GM18502 (cell line): ENCODE results near the gene ATP5PD.

Experiments
- ATAC-seq: cut with Tn5 transposase; IDR thresholded peaks from one replicate; pipeline ENCODE4 v1.9.1; 2021; ENCODE audit warnings: mild to moderate bottlenecking; ENCODE audit not compliant: unreplicated experiment, poor library complexity

Gene ATP5PD

DNA sequence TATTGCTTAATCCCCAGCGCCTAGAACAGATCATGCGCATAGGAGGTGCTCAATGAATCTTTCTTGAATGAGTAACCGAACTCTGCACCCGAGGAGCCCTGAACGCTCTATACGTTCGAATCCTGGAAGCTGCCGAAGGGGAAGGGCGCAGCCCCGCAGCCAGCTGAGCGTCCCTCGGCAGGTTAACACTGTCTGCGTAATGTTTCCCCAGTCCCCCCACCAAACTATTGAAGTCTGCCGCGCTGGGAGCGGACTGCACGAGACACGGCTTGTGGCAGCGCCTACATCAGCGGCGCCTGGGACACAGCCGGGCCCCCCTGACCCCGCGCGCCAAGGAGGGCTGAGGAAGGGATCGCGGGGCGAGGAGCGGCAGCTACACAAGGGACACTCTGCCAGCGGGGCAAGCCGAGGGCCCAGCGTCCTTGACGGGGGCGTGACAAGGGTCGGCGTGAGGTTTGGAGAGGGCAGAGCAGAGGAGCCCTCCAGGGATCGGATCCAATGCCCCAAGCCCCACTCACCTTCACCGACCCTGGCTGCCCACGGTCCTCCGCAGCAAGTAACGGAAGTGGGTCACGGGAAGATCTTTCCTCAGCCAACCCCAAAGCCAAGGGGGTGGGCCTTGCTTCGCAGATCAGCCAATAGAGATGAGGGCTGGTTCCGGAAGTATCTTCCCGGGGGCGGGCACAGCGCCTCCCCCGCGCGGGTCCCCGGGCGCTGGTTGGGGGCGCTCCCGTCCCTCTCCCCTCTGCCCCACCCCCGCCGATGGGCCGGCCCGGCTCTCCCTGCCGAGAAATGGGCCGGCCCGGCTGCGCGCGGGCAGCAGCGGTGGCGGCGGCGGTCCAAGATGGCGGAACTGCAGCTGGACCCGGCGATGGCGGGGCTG lies at the start of gene ATP5PD, which contains the start of gene KCTD2:
ATP5PD (minus strand) TSS at position 563 of the 883 bp plus-strand sequence. CDS start 4,319 bp downstream, outside the sequence.
KCTD2 (plus strand) TSS at position 819 of the 883 bp plus-strand sequence; CDS start at position 845, 26 bp downstream.
- peak; percentile 95 for ATAC-seq

DNA sequence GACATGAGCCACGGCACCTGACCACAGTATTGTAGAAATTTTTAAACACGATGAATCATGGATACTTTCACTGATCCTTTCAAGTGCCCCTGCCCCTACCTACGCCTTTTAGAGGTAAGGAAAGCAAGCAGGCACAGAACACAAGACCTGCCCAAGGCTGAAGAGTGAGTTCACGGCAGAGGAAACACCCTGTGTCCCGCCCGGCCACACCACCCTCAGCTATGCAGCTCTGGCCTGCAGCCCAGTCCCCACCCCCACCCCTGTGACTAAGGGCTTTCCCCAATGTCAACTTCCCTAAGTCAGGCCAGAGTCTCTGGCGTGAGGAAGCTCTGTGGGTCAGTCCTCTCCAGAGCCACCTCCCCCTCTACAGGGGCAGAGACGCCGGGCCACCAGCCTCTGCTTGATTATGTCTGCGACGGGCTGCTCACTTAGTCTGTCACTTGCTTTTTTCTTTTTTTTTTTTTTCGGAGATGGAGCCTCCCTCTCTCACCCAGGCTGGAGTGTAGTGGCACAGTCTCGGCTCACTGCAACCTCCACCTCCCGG lies 49.4 kb upstream of the ATP5PD start:
- ATAC-seq = no peak

DNA sequence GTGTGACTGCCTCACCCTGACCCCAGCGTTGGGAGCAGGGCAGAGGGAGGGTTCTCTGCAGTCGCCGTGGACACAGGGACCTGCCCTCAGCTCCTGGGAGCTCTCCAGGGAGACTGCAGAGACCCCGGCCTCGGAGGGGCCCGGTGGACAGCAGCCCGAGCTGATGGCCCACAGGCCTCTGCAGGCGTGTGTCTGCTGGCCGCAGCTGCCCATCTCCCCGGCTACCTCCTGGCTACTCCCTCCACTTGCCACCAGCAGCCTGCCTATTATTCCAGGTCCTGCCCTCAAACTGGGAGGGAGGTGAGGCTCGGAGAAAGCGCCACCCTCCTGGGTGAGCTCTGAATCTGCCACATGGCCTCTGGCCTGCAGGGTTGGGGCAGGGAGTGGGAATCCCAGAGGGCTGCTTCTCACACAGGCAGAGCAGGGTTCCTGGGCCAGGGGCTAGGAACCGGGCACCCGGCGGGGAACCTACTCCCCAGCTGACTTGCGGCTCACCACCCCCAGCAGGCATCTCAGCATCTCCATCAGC lies 48.2 kb upstream of the ATP5PD start:
- no peak for ATAC-seq

DNA sequence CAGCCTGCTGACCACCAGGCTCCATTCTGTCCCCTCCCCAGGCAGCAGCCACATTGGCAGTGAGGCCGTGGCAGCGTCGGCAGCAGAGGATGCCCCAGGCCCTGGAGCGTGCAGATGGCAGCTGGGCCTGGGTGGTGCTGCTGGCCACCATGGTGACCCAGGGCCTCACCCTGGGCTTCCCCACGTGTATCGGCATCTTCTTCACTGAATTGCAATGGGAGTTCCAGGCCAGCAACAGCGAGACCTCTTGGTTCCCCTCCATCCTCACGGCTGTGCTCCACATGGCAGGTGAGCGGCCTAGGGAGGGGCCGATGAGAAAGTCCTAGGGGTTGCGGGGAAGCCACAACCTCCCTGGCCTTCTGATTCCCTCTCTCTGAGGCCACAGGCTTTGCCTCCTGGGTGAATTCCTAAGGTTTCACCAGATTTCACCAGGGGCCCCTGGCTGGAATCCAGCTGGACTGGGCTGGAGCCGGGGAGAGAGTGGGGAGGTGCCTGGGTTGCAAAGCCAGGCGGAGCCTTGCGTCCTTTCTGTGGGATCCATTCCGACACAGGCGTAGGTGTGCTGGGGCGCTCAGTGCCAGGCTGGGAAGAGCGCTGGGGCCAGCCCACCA lies 46.9 kb upstream of the ATP5PD start:
- ATAC-seq = no peak

DNA sequence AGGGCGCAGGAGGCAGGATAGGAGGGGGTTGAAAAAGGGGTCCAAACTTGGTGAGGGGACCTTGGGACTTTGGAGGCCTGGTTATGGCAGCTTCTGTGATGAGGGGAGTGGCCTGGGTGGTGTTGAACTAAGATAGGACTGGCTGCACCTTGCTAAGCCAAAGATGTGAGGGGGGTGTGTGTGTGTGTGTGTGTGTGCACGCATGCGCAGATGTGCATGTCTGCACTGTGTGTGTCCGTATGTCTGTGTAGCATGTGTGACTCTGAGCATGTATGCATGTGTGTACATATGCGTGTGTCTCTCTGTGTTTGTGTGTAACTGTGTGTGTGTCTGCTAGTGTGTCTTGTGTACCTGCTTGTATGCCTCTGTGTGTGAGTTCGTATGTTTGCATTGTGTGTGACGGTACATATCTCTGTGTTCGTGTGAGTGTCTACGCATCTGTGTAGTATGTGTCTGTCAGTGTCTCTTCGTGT lies 45.1 kb upstream of the ATP5PD start:
- ATAC-seq = no peak

DNA sequence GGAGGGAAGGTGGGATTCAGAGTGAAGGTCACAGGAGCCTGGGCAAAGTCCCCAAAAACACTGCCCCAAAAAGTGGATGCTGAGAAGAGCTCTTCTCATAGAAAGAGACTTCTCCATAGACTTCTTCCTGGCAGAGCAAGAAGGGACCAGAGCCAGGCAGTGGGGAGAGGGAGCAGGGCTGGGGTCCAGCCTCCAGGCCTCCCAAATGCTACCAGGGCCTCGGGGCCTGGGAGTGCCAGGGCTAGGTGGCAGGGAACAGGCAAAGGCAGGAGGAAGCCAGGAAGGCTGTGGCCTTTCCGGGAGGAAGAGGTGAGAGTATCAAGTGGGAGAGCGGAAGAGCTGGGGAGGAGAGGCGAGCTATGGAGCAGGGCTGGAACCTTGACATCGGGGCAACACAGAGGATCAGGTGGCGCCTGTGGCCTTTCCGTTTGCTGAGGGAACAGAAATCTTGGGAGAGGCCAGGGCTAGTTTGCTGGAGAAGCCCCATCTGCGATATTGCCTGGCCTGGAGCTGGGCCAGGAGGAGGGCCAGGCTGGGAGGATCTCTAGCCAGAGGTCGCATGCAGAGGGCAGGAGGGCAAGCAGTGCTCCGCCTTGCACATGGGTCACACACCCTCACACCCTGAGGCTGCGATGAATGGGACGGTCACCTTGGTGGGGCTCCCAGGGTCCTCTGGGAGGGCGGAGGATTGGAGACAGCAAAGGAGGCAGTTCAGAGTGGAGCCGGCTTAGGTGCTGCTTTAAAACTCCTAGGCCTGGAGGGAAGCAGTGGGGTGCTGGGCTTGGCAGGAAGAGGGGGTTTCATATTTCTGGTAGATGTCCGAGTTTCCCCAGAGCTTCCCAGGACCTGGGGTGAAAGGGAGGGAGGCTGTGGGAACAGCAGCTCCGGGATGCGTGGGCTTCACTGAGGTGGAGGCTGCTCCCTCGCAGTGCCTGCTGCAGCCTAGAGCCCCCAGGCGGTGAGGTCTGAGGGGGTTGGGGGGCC lies 44.4 kb upstream of the ATP5PD start:
- ATAC-seq = no peak

DNA sequence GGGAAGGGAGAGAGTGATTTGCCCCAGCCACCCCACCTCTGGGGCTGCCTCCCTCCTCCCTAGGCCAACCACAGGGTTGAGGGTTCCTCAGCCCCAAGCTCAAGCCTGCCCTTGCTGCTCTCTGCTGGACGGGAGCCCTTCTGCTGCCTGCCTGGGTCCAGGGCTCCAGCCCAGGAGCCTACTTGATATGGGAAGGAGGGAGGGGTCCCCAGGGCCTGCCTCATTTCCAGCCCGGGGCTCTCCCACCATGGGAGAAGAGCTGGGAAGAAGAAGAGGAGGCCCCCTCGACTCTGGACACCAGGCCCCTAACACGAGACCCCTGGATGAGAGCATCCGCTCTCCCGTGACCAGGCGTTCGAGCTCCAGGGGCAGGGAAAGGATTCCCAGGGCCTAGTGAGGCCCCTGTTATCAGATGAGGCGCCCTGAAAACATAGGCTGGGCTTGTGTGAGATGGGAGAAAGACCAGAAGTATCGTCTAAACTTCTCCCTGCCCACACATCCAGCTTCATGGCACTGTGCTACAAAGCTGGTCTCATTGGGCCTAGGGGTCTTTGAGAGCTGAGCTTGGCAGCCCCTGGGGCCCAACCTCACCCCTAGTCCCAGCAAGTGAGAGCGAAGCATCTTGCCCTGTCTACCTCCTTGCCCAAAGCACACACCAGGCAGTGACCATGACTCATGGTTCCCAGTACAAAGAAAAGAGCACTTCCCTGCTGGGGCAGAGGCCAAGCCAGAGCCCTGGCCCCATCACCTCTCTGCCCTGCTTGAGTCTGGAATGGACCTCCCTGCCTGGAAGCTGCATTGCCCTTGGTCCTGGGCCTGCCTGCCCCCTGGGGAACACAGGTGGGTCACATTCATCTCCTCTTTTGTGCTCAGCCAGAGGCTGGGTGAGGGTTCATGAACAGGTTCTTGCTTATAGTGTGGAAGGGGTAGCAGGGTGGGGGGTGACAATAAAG lies 42.0 kb upstream of the ATP5PD start:
- no peak for ATAC-seq

DNA sequence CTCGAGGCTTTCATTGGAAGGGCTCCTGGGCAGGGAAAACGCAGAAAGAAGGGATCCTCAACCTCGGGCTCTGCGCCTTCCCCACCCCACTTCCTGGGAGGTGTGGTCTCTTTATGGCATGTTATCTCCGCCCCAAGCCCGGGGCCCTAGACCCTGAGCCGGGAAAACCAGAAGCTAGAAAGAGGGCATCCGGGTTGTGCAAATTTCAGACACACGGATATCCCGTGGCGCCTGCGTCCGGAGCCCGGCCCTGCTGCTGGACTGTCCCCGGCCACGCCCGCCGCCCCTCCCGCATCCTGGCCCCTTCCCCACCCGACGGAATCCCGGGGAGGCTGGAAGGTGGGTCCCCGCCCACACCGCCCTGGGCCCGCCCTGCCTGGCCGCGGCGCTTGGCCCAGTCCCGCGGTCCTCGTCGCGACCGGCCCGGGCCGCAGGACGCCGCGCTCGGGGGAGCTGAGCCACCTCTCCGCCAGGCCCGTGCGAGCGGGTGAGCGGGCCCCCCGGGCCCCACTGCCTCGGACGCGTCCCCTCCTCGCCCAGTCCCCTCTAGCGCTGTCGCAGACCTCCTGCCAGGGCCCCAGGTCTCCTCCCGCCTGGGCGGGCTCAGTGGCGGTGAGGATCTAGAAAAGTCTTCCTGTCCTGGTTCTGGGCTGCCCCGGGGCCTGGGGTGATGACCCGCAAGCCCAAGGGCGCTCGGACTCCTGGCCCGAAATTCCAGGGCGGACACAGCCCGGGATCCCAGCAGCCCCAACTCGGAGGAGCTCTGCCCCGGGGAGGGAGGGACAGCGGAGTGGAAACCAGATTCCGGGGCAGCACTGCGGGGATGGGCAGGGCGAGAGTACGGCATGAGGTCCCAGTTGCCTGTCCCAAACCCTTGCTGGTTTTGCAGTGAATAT lies 41.0 kb upstream of the ATP5PD start, which contains the start of gene SLC16A5:
SLC16A5 (plus strand) TSS at position 397 of the 896 bp plus-strand sequence. CDS start 5,683 bp downstream, outside the sequence.
- ATAC-seq = peak; percentile 53

DNA sequence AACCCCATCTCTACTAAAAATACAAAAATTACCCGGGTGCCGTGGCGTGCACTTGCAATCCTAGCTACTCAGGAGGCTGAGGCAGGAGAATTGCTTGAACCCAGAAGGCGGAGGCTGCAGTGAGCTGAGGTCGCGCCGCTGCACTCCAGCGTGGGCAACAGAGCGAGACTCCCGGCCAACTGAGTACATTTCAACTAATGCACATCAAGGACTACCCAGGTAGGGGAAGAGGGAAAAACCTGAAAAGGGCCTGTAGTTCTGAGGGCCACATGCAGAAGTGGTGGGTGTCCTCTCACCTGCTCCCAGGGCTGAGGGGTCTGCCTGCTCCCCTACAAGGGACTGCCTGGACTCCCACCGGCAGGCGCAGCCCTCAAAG lies 40.4 kb upstream of the ATP5PD start:
- no peak for ATAC-seq

DNA sequence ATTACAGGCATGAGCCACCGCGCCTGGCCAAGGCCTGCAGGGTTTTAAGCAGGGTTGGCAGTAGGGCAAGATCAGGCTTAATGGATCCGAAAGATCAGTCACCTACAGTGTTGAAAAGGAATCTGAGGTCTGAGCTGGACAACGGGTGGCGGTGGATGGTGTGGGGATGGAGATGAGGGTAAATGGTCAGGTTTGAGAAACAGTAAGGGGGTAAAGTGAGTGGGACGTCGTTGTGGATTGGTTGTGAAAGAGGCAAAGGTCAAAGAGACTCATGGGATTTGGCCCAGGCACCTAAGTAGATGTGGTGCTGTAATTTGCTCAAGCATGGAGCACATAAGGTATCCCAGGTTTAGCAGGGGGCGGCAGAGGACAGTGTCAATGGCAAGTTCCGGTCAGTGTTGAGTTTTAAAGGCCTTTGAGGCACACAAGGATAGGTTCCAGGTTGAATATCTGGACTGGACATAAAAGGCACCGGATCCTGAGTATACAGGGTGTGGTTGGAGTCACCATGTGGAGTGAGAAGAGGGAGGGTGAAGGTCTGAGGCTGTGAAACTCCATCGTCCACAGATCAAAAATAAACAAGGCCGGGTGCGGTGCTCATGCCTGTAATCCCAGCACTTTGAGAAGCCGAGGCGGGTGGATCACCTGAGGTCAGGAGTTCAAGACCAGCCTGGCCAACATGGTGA lies 39.9 kb upstream of the ATP5PD start:
- no peak for ATAC-seq

DNA sequence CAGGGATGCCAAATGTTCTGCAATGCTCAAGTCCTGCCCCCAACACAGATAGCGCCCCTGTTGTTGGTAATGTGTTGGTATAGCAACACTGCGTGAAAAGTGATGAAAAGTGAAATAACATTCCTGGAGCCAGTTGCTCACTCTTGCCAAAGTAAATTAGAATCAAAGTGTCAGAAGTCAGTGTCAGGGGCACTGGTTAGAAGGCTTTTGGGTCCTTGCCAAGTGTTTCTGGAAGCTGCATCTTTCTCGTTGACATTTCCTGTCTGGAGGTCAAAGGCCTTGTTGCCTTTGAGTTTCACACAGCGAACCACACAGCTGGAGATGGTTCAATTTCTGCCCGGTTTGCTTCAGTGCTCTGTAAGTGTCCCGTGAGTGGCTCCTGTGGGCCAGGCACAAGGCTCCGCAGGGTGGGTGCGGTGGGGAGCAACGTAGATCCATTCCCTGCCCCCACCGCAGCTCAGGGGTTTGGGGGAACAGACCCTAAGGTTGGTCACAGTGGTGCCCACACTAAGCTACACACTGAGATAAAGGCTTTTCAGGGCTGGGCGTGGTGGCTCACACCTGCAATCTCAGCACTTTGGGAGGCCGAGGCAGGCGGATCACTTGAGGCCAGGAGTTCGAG lies 37.4 kb upstream of the ATP5PD start:
- no peak for ATAC-seq

DNA sequence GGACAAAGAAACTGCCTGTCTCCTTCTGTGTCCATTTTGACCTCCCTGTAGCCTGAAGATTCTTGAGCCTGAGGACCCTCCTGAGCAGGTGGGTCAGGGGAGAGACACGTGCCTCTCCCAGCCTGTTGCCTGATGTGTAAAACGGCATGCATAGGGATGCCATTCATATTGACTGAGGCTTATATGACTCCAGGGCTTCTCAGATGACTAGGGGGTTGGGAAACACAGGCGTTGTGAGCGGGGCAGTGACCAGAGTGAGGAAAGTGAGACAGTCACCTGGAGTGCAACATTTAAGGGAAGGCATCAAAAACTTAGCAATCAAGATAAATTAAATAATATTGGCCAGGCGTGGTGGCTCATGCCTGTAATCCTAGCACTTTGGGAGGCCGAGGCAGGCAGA lies 35.9 kb upstream of the ATP5PD start:
- no peak for ATAC-seq

DNA sequence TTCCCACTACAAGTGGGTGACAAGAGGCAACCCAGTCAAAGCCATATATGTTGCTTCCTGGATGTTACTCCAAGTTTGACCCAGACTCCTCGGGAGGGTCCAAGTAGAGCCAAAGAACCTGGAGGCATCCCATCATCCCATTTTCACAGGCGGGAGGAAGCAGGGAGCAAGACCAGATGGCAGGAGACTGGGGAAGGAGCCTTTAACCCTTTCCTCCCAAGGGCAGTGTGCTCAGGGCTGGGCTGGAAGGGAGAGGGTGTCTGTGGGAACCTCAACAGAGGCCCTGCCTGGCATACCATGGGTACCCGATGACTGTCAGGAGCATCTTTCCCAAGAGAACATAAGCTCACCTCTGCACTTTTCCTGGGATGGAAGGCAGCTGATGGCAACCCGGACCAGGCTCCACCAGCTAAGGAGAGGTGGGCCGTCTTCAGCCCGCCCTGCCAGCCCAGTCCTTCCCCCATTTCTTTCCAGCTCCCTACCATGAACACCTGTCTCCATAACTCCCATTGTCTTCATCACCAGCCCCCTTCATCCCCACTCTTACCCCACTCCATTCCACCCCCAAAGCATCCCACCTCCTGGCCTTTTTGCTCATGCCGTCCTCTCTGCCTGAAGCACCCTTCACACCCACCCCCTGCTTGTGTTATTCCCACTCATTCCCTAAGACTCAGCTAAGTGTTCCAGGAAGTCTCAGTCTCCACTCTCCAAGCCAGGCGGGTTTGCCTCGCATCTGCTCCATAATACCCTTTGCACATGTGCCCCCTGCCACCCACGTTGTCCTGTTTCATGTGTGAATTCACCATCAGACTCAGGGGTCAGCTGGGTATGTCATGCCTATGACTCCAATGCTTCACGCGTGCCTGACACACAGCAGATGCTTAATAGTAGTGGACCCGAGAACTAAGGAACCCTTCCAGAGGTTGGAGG lies 35.1 kb upstream of the ATP5PD start:
- ATAC-seq = no peak

DNA sequence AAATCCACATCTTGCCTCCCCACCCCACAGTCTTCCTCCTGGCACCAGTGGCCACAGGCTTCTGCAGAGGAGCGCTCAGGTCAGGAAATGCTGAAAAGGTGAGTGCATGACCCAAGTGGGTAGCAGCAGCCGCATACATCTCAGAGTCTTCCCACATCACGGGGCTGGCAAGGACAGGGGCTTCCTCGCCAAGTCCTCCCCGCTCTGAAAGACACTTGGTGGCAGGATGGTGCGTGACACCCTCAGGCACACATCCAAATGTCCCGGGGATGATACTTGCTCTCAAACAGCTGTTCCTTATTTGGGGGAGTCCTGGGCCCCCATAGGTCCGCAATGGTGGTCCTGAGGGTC lies 32.2 kb upstream of the ATP5PD start:
- no peak for ATAC-seq

DNA sequence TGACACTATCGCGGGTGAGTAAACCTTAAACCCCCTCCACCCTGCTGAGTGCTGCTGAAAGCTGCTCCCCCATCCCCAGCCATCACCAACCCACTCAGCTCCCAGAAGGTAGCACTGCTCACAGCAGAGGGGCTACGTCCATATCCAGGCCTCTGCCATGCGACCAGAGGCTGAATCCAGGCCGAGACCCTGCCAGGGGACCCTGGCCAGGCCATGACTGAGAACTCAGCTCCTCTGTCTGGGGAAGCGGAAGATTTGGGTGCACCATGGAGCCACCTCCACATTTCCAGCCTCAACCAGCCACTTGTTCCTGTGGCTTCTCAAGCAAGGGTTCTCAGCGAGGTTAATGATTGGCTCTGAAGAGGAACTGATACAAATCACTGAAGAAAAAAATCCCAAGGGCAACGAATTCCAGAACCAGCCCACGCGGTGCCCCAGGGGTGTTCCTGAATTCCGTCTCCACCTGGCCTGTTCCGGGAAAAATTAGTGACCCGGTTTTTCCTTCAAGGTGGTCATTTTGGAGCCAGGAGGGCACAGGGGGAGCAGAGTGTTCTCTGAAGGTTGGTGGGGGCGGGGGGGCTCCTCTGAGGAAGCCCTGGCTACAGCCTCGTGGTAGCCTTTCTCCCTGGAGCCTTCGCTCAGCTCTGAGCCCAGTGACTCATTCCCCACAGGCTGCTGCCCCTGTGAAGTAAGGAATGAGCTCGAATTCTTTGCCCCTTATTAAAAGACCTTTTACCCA lies 31.7 kb upstream of the ATP5PD start:
- peak; percentile 18 for ATAC-seq
